ENCODE data around the gene VEZT.
"Not testable (repeated sequence)": the region's sequence is repeated elsewhere in the genome, so short reads cannot be mapped to it uniquely, and the experiment has no call there.

The VEZT gene

GRCh38 chr12:95227818-95228356 is 10.3 kb downstream of the VEZT start:
- DNase-seq = no peak

GRCh38 chr12:95228617-95229016 is 11.0 kb downstream of the VEZT start:
- no peak for DNase-seq

DNA sequence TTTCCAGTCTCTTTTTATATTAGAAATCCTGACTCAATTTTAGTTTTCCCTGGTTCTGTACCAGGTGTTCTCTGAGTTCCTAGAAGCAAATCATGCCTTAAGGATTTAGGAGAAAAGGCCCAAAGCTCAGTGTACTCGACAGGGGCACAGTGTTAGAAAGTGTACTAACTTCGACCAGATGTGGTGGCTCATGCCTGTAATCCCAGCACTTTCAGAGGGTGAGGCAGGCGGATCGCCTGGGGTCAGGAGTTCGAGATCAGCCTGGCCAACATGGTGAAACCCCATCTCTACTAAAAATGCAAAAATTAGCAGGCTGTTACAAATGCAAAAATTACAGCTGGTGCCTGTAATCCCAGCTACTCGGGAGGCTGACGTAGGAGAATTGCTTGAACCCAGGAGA is 12.0 kb downstream of the VEZT start:
- DNase-seq = no peak

- no peak for DNase-seq
Observed at GRCh38 chr12:95230313-95230712, 12.7 kb downstream of the VEZT start.

DNA sequence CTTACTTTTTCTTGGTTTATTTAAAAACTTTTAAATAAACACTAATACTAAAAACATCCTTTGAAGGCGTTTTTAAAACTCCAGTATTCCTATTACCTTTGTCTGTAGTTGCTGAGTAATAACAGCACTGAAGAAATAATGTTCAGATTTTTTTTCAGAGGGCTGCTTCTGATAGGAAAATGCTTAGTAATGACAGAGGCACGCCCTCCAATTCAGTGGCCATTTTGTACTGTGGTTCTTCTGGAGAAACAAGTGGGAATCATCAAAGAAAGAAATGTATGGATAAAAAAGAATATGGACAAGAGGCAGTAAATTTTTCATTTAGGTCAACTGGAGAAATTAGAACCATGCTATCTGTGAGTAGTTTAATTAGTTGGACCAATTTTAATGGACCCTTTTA is 13.6 kb downstream of the VEZT start:
- no peak for DNase-seq

DNA sequence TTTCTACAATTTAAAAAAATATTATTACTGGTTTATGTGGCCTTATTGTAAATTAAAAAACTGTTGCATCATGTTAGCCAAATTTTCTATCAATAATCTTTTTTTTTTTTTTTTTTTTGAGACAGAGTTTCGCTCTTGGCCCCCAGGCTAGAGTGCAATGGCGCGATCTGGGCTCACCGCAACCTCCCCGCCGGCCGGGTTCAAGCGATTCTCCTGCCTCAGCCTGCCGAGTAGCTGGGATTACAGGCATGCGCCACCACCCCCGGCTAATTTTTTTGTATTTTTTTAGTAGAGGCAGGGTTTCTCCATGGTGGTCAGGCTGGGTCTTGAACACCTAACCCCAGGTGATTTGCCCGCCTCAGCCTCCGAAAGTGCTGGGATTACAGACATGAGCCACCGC is 16.6 kb downstream of the VEZT start:
- not testable (repeated sequence) for DNase-seq

DNA sequence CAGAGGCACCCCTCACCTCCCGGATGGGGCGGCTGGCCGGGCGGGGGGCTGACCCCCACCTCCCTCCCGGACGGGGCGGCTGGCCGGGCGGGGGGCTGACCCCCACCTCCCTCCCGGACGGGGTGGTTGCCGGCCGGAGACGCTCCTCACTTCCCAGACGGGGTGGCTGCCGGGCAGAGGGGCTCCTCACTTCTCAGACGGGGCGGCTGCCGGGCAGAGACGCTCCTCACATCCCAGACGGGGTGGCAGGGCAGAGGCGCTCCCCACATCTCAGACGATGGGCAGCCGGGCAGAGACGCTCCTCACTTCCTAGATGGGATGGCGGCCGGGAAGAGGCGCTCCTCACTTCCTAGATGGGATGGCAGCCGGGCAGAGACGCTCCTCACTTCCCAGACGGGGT is 18.0 kb downstream of the VEZT start:
- not testable (repeated sequence) for DNase-seq

DNA sequence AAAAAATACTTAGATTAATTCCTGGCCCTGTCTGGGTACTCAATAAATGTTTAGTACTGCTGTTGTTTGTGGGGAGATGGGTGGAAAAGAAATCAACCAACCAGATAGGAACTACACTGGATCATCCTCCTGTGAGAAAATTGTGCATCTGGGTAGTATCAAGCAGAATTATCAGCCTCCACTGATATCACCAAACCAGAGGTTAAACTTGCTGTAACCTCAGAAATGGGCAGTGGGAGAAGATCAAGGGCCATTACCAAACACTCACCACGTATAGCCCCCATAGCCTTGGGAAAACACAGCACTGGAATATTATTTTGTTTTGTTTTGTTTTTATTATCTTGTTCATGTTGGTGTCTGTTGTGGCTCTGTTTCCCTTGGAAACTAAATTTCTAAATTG is 19.7 kb downstream of the VEZT start:
- no peak for DNase-seq

GRCh38 chr12:95238150-95238549 is 20.5 kb downstream of the VEZT start:
- DNase-seq = no peak

DNA sequence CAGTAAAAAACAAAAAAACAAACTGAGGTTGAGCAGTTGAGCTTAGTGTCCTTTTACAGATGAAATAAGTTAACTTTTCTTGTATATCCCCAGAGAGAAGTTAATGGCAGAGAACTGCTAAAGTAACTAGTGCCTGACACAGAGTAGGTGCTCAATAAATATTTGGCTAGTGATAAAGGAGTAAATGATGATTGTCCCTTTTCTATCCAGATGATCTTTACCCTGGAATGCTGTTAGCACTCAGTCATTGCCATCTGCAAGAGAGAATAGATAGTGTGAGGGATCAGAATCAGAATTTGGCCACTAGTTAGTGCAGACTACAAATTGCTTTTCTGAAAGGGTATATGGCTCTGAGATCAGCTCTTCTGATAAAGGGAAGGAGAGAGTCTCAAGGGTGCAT is 21.6 kb downstream of the VEZT start:
- DNase-seq = no peak

DNA sequence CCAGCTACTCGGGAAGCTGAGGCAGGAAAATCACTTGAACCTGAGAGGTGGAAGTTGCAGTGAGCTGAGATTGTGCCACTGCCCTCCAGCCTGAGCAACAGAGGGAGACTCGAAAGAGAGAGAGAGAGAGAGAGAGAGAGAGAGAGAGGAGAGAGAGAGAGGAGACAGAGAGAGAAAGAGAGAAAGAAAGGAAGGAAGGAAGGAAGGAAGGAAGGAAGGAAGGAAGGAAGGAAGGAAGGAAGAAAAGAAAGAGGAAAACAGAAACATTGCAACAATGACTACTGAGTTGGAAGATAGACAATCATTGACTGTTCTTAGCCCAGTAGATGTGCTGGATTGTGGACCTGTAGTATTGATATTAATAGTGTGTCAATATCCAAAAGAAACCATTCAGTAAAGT is 22.2 kb downstream of the VEZT start:
- not testable (repeated sequence) for DNase-seq

- no peak for DNase-seq
Observed at GRCh38 chr12:95240556-95240955, 22.9 kb downstream of the VEZT start.

DNA sequence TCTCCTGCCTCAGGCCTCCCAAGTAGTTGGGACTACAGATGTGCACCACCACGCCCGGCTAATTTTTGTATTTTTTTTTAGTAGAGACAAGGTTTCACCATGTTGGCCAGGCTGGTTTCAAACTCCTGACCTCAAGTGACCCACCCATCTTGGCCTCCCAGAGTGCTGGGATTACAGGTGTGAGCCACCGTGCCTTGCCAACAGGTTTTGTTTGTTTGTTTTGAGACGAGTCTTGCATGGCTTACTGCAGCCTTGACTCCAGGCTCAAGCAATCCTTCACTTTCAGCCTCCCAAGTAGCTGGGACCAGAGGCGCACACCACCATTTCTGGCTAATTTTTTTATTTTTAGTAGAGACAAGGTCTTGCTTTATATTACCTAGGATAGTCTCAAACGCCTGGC is 23.5 kb downstream of the VEZT start:
- not testable (repeated sequence) for DNase-seq

GRCh38 chr12:95241761-95242506 is 24.3 kb downstream of the VEZT start:
- no peak for DNase-seq

- no peak for DNase-seq
Observed at GRCh38 chr12:95243497-95244183, 26.0 kb downstream of the VEZT start.

DNA sequence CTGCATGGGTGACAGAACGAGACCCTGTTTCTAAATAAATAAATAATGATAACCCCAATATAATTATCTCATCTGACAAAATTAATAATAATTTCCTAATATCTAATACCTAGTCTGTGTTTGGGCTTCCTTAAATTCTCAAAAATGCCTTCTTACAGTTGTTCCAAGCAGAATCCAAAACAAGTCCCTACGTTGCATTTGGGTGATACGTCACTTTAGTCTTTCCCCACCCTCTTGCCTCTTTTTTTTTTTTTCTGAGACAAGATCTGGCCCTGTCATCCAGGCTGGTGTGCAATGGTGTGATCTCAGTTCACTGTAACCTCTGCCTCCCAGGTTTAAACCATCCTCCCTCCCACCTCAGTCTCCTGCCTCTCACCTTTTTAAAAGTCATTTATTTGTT is 26.7 kb downstream of the VEZT start:
- no peak for DNase-seq

DNA sequence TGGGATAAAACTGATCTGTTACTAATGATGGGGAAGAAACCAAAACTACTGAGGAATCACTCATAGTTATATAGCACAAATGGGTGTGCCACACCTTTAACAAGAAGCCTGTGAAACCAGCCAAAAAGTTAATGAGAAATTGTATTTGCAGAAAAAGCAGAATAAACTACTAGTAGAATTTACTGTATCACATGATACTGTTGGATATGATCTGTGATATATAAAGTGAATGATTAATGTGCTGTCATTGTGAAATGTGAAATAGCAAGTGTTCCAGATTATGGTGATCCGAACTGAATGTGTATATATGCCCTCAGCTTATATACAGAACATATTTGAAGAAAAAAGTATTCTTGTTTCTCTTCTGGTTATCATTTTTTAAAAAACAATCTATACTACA is 30.5 kb downstream of the VEZT start:
- DNase-seq = no peak

- DNase-seq = no peak
Observed at GRCh38 chr12:95248604-95249360, 31.2 kb downstream of the VEZT start.

GRCh38 chr12:95253386-95253785 is 35.8 kb downstream of the VEZT start:
- no peak for DNase-seq

GRCh38 chr12:95257541-95257940 is 39.9 kb downstream of the VEZT start:
- DNase-seq = no peak

DNA sequence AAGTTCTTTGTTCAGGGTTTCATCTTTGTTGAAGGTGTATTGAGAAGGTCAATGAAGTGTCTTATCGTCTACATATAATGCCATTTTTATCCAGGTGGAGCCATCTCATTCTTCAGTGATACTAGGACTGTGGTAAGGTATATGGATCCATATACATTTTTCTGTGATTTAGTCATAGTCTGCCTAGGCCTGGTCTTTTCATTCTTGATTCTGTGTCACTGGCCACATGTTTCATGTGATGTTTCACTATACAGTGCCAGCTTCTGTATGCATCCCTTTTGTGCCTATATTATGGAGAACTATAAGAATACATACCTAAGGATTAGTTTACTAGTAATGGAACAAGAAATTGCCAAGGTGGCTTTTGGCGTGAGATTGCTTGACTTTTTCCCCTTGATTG is 40.5 kb downstream of the VEZT start:
- DNase-seq = no peak

- no peak for DNase-seq
Observed at GRCh38 chr12:95258803-95259202, 41.2 kb downstream of the VEZT start.

GRCh38 chr12:95259368-95259767 is 41.8 kb downstream of the VEZT start:
- no peak for DNase-seq

DNA sequence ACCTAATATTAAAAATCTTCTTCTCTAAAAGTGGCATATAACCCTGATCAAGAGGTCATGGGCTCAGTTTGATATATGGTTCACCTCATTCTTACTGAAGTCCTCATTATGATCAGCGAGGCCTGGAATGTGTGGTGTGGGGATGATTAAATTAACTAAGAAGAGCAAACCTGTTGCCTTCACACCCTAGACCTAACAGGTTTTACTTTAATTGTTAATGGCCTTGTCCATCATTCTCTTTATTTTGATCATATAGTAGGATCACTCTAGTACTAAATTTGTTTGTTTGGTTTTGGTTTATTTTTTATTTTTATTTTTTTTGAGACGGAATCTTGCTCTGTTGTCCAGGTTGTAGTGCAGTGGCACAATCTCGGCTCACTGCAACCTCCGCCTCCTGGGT is 43.5 kb downstream of the VEZT start:
- DNase-seq = no peak
